DND-41 (cell line): Measurements from ENCODE around the gene TRIP4.

Source experiments
- EZH2 ChIP-seq: IDR thresholded peaks from 3 replicates; pipeline ENCODE4 v1.6.1; 2012; ENCODE audit warnings: borderline replicate concordance, low read depth, mild to moderate bottlenecking, moderate library complexity, low read length, inconsistent platforms; ENCODE audit not compliant: severe bottlenecking
- TF ChIP-seq, protein P1 (sequence below): IDR thresholded peaks from 2 replicates; pipeline ENCODE4 v1.5.1; 2012; ENCODE audit warnings: borderline replicate concordance, low read length, moderate library complexity, mild to moderate bottlenecking; ENCODE audit not compliant: poor library complexity, severe bottlenecking; ENCODE audit errors: extremely low read depth

- no peak for TF ChIP-seq EZH2
- TF ChIP-seq, protein P1, sequence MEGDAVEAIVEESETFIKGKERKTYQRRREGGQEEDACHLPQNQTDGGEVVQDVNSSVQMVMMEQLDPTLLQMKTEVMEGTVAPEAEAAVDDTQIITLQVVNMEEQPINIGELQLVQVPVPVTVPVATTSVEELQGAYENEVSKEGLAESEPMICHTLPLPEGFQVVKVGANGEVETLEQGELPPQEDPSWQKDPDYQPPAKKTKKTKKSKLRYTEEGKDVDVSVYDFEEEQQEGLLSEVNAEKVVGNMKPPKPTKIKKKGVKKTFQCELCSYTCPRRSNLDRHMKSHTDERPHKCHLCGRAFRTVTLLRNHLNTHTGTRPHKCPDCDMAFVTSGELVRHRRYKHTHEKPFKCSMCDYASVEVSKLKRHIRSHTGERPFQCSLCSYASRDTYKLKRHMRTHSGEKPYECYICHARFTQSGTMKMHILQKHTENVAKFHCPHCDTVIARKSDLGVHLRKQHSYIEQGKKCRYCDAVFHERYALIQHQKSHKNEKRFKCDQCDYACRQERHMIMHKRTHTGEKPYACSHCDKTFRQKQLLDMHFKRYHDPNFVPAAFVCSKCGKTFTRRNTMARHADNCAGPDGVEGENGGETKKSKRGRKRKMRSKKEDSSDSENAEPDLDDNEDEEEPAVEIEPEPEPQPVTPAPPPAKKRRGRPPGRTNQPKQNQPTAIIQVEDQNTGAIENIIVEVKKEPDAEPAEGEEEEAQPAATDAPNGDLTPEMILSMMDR, result peak; percentile 39
These were observed at the start of gene TRIP4 for GRCh38 chr15:64387562-64388168.
